Immature natural killer cell (primary cell): ENCODE measurements around the gene TIPRL. TPM values are rescaled to one million over a fixed set of nuclear protein-coding genes. Genes with fewer than 3 reads are reported as not detected.
"Not testable (repeated sequence)": the region's sequence is repeated elsewhere in the genome, so short reads cannot be mapped to it uniquely, and the experiment has no call there.

Source experiments
- DNase-seq, 3 donors: peaks; one replicate each; pipeline ENCODE4 v3.0.0; 2022; ENCODE audit warnings: mixed read lengths in 1 of 3
- H3K27ac Mint-ChIP-seq, 6 donors: one replicate each; pipeline ENCODE4 v1.8.0; 2020; ENCODE audit warnings: mixed read lengths in 6 of 6, mild to moderate bottlenecking in 5 of 6, inconsistent platforms in 4 of 6, moderate library complexity in 3 of 6
- H3K27me3 Mint-ChIP-seq, 3 donors: one replicate each; pipeline ENCODE4 v1.8.0; 2020 to 2021; ENCODE audit warnings: low read depth in 3 of 3, mild to moderate bottlenecking in 3 of 3, mixed read lengths in 3 of 3, moderate library complexity in 3 of 3, inconsistent platforms in 1 of 3
- H3K36me3 Mint-ChIP-seq, 3 donors: one replicate each; pipeline ENCODE4 v1.8.0; 2020; ENCODE audit warnings: mixed read lengths in 3 of 3, inconsistent platforms in 2 of 3, mild to moderate bottlenecking in 2 of 3
- H3K4me1 Mint-ChIP-seq, 2 donors: one replicate each; pipeline ENCODE4 v1.8.0; 2020; ENCODE audit warnings: inconsistent platforms in 2 of 2, mild to moderate bottlenecking in 2 of 2, mixed read lengths in 2 of 2, moderate library complexity in 1 of 2
- H3K4me3 Mint-ChIP-seq, 5 donors: one replicate each; pipeline ENCODE4 v1.8.0; 2020; ENCODE audit warnings: mild to moderate bottlenecking in 5 of 5, mixed read lengths in 5 of 5, inconsistent platforms in 3 of 5, moderate library complexity in 3 of 5
- H3K9me3 Mint-ChIP-seq, 6 donors: one replicate each; pipeline ENCODE4 v1.8.0; 2020; ENCODE audit warnings: mild to moderate bottlenecking in 6 of 6, mixed read lengths in 6 of 6, inconsistent platforms in 4 of 6, moderate library complexity in 3 of 6
- polyA plus RNA-seq, 3 donors: library from polyadenylated mRNA; unstranded; fragments of 300-500 nt; fragmentation: Illumina TruSeq; gene quantifications; one replicate each; pipeline ENCODE4 v1.2.3, GENCODE V29; 2021

Gene TIPRL
- polyA plus RNA-seq, 3 donors from 2014 or later = 26.9 to 51.6 (median 51.4) TPM

DNA sequence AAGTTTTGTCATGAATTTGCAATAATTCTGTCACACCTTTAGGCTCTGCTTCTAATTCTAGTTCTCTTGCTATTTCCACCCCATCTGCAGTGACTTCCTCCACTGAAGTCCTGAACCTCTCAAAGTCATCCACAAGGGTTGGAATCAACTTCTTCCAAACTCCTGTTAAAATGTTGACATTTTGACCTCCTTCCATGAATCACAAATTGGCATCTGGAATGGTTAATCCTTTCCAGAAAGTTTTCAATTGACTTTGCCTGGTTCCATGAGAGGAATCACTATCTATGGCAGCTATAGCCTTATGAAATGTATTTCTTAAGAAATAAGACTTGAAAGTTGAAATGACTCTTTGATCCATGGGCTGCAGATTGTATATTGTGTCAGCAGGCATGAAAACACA, 27.3 kb downstream of the TIPRL start:
- no peak overlapping the region for H3K27ac Mint-ChIP-seq
- H3K4me3 Mint-ChIP-seq = no peak overlapping the region
- no peaks in the 10 kb centered on the region for H3K4me1 Mint-ChIP-seq
- peaks cover 0 to 3% (median 0%) of the 10 kb centered on the region in 6 donors for H3K9me3 Mint-ChIP-seq
- peaks cover 14 to 32% (median 31%) of the 10 kb centered on the region in 3 donors for H3K36me3 Mint-ChIP-seq
- no peaks in the 10 kb centered on the region for H3K27me3 Mint-ChIP-seq
- DNase-seq = no peak

DNA sequence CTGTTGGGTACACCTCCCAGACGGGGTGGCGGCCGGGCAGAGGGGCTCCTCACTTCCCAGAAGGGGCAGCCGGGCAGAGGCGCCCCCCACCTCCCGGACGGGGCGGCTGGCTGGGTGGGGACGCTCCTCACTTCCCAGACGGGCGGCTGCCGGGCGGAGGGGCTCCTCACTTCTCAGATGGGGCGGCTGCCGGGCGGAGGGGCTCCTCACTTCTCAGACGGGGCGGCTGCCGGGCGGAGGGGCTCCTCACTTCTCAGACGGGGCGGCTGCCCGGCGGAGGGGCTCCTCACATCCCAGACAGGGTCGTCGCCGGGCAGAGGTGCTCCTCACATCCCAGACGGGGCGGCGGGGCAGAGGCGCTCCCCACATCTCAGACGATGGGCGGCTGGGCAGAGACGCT, 28.9 kb downstream of the TIPRL start:
- H3K4me1 Mint-ChIP-seq = peaks cover 9 to 14% of the 10 kb centered on the region in 2 donors
- DNase-seq, H3K27ac Mint-ChIP-seq, H3K4me3 Mint-ChIP-seq, H3K9me3 Mint-ChIP-seq, H3K27me3 Mint-ChIP-seq: not testable (repeated sequence)
- peaks cover 10 to 30% (median 26%) of the 10 kb centered on the region in 3 donors for H3K36me3 Mint-ChIP-seq

- H3K27me3 Mint-ChIP-seq = peaks cover 0 to 2% (median 0%) of the 10 kb centered on the region in 3 donors
- H3K4me3 Mint-ChIP-seq = no peak overlapping the region
- H3K36me3 Mint-ChIP-seq = peaks cover 3 to 24% (median 10%) of the 10 kb centered on the region in 3 donors
- H3K9me3 Mint-ChIP-seq = peaks cover 0 to 7% (median 6%) of the 10 kb centered on the region in 6 donors
- H3K4me1 Mint-ChIP-seq = peaks cover 9 to 19% of the 10 kb centered on the region in 2 donors
- no peak overlapping the region for H3K27ac Mint-ChIP-seq
- no peak for DNase-seq
Observed at GRCh38 chr1:168210312-168210711, 31.6 kb downstream of the TIPRL start.

- no peak for DNase-seq
- Mint-ChIP-seq H3K36me3 (peaks cover 2 to 18% (median 3%) of the 10 kb centered on the region in 3 donors), H3K4me3 (no peak overlapping the region), H3K4me1 (peaks cover 9 to 19% of the 10 kb centered on the region in 2 donors), H3K27ac (no peak overlapping the region), H3K27me3 (peaks cover 0 to 2% (median 0%) of the 10 kb centered on the region in 3 donors), H3K9me3 (peaks cover 0 to 7% (median 6%) of the 10 kb centered on the region in 6 donors)
Observed at GRCh38 chr1:168213349-168213748, 34.6 kb downstream of the TIPRL start.

- Mint-ChIP-seq H3K4me3 (no peak overlapping the region), H3K9me3 (peaks cover 0 to 7% (median 4%) of the 10 kb centered on the region in 6 donors), H3K27me3 (peaks cover 0 to 2% (median 0%) of the 10 kb centered on the region in 3 donors), H3K36me3 (peaks cover 2 to 13% (median 2%) of the 10 kb centered on the region in 3 donors), H3K27ac (no peak overlapping the region), H3K4me1 (peaks cover 9 to 19% of the 10 kb centered on the region in 2 donors)
- DNase-seq = no peak
Observed at GRCh38 chr1:168216171-168216570, 37.4 kb downstream of the TIPRL start.

GRCh38 chr1:168217664-168218063, 38.9 kb downstream of the TIPRL start:
- Mint-ChIP-seq H3K9me3 (peaks cover 0 to 4% (median under 1%) of the 10 kb centered on the region in 6 donors), H3K27ac (no peak overlapping the region), H3K4me3 (no peak overlapping the region), H3K27me3 (peaks cover 0 to 2% (median 0%) of the 10 kb centered on the region in 3 donors), H3K36me3 (peaks cover 0 to 8% (median 0%) of the 10 kb centered on the region in 3 donors), H3K4me1 (peaks cover under 1 to 5% of the 10 kb centered on the region in 2 donors)
- no peak for DNase-seq

DNA sequence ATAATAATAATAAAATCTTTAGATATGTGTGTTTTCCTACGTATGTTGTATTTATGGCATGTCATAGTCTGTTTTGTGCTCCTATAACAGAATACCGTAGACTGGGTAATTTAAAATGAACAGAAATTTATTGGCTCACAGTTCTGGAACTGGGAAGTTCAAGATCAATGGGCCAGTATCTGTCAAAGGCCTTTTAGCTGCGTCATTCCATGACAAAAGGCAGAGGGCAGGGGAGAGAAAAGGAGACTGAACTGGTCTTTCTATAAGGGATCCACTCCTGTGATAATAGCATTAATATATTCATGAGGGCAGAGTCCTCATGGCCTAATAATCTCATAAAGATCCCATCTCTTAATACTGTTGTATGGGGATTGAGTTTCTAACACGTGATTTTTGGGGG, 39.9 kb downstream of the TIPRL start:
- Mint-ChIP-seq H3K4me3 (no peak overlapping the region), H3K9me3 (no peaks in the 10 kb centered on the region), H3K36me3 (peaks cover 0 to 3% (median 0%) of the 10 kb centered on the region in 3 donors), H3K27me3 (peaks cover 0 to 2% (median 2%) of the 10 kb centered on the region in 3 donors), H3K27ac (no peak overlapping the region), H3K4me1 (no peaks in the 10 kb centered on the region)
- DNase-seq = no peak

DNA sequence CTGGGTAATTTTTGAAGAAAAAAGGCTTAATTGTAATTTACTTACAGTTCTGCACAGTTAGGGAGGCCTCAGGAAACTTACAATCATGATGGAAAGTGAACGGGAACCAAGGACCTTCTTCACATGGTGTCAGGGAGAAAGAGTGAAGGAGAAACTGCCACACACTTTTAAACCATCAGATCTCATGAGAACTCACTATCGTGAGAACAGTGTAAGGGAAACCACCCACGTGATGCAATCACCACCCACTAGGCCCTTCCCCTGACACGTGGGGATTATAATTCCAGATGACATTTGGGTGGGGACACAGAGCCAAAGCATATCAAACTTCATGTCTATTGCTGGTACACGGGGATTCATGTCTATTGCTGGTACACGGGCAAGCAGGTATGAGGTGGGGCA, 41.7 kb downstream of the TIPRL start:
- Mint-ChIP-seq H3K4me3 (no peak overlapping the region), H3K36me3 (no peaks in the 10 kb centered on the region), H3K27me3 (peaks cover 0 to 4% (median 2%) of the 10 kb centered on the region in 3 donors), H3K4me1 (peaks cover 0 to 10% of the 10 kb centered on the region in 2 donors), H3K27ac (no peak overlapping the region), H3K9me3 (no peaks in the 10 kb centered on the region)
- DNase-seq = no peak

DNA sequence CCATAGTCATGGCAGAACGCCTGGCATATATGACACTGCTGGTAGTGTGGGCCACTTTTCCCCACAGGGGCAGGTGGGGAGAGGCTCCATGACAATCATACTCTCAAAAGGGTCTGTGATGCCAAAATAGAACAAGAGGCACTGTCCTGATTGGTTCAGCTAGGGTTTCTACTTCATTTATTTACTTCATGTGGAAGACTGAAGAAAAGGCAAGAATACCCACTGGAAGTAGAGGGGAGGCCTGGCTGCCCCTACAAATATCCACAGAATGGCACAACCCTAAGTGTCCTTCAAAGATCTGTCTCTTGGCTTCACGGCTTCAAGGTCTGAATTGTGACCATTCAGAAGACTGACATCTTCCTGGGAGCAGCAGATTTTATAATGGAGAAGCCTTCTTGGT, 42.5 kb downstream of the TIPRL start:
- peaks cover 0 to 11% of the 10 kb centered on the region in 2 donors for H3K4me1 Mint-ChIP-seq
- peaks cover 2 to 7% (median 3%) of the 10 kb centered on the region in 3 donors for H3K27me3 Mint-ChIP-seq
- H3K9me3 Mint-ChIP-seq = no peaks in the 10 kb centered on the region
- H3K27ac Mint-ChIP-seq = no peak overlapping the region
- no peaks in the 10 kb centered on the region for H3K36me3 Mint-ChIP-seq
- DNase-seq = no peak
- H3K4me3 Mint-ChIP-seq = no peak overlapping the region

- no peak overlapping the region for H3K4me3 Mint-ChIP-seq
- no peak for DNase-seq
- H3K9me3 Mint-ChIP-seq = no peaks in the 10 kb centered on the region
- no peaks in the 10 kb centered on the region for H3K36me3 Mint-ChIP-seq
- peaks cover 2 to 9% (median 7%) of the 10 kb centered on the region in 3 donors for H3K27me3 Mint-ChIP-seq
- H3K27ac Mint-ChIP-seq = no peak overlapping the region
- peaks cover 19 to 29% of the 10 kb centered on the region in 2 donors for H3K4me1 Mint-ChIP-seq
Observed at GRCh38 chr1:168223261-168223660, 44.5 kb downstream of the TIPRL start.

- Mint-ChIP-seq H3K27me3 (peaks cover 2 to 9% (median 7%) of the 10 kb centered on the region in 3 donors), H3K4me1 (peaks cover 25 to 36% of the 10 kb centered on the region in 2 donors), H3K4me3 (peak overlapping the region in 1 of 5 donors; percentile 57), H3K9me3 (no peaks in the 10 kb centered on the region), H3K27ac (no peak overlapping the region), H3K36me3 (peaks cover 0 to 2% (median 0%) of the 10 kb centered on the region in 3 donors)
- DNase-seq = no peak
Observed at GRCh38 chr1:168223681-168224540, 45.1 kb downstream of the TIPRL start.

DNA sequence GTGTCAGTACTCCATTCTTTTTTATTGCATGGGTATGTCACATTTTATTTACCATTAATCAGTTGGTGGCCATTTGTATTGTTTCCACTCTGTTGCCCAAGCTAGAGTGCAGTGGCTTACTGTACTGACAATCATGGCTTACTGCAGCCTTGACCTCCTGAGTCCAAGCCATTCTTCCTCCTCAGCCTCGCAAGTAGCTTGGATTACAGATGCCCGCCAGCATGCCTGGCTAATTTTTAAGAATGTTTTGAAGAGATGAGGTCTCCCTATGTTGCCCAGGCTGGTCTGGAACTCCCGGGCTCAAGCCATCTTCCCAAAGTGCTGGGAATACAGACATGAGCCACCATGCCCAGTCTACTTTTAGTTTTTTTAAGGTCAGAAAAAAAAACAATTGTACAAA, 46.2 kb downstream of the TIPRL start:
- Mint-ChIP-seq H3K4me1 (peaks cover 36 to 47% of the 10 kb centered on the region in 2 donors), H3K36me3 (peaks cover 0 to 10% (median 0%) of the 10 kb centered on the region in 3 donors), H3K4me3 (peak overlapping the region; percentile 91 to 99 (median 96)), H3K27me3 (peaks cover 2 to 9% (median 7%) of the 10 kb centered on the region in 3 donors), H3K9me3 (no peaks in the 10 kb centered on the region), H3K27ac (peak overlapping the region in 5 of 6 donors; percentile 37 to 87 (median 68))
- no peak for DNase-seq

- peaks cover 2 to 9% (median 7%) of the 10 kb centered on the region in 3 donors for H3K27me3 Mint-ChIP-seq
- H3K9me3 Mint-ChIP-seq = no peaks in the 10 kb centered on the region
- H3K4me3 Mint-ChIP-seq = peak within 1 kb of the TSS; percentile 94 to 99 (median 97)
- peaks cover 39 to 50% of the 10 kb centered on the region in 2 donors for H3K4me1 Mint-ChIP-seq
- peaks cover 0 to 10% (median 0%) of the 10 kb centered on the region in 3 donors for H3K36me3 Mint-ChIP-seq
- peak within 1 kb of the TSS; percentile 87 to 97 (median 92) for H3K27ac Mint-ChIP-seq
- peak; percentile 80 to 82 (median 81) for DNase-seq
Observed at GRCh38 chr1:168225476-168226190, 46.9 kb downstream of the TIPRL start, which contains the start of gene SFT2D2. Gene SFT2D2, plus strand, starts transcription at chr1:168226004. Its CDS starts 76 bp downstream, at chr1:168226080.
